C4-2B (cell line): ENCODE measurements around the gene TEX101.

ENCODE experiments used
- H3K27ac ChIP-seq: fragments of 450-650 bp; 2 replicates; pipeline ENCODE4 v1.5.1; 2017
- CTCF ChIP-seq: fragments of 450-650 bp; conservative IDR thresholded peaks from 2 replicates; pipeline ENCODE4 v1.5.1; 2017; ENCODE audit warnings: mild to moderate bottlenecking
- ZFX ChIP-seq: fragments of 450-650 bp; IDR thresholded peaks from 2 replicates; pipeline ENCODE4 v1.6.1; 2017

TEX101 gene

GRCh38 chr19:43466793-43467192 is 52.1 kb downstream of the TEX101 start:
- TF ChIP-seq ZFX: no peak
- TF ChIP-seq CTCF: no peak
- H3K27ac ChIP-seq: no peak overlapping the region

- TF ChIP-seq ZFX (no peak), CTCF (no peak)
- no peak overlapping the region for H3K27ac ChIP-seq
Observed at GRCh38 chr19:43467276-43467675, 52.6 kb downstream of the TEX101 start.

DNA sequence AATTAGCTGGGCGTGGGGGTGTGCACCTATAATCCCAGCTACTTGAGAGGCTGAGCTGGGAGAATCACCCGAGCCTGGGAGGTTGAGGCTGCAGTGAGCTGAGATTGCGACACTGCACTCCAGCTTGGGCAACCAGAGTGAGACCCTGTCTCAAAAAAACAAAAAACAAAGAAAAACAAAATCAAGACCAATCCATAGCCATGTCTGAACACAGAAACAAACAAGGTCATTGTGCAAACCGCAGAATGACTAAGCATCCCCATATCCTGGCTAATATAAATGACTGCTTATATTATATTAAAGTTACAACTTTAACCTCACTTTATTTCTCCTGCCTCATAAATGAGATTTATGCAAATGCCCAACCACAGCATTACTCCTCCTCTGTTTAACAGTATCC is 53.0 kb downstream of the TEX101 start:
- no peak overlapping the region for H3K27ac ChIP-seq
- no peak for TF ChIP-seq CTCF
